Immature natural killer cell (primary cell): ENCODE data around the gene CD8A. TPM values are rescaled to one million over a fixed set of nuclear protein-coding genes. Genes with fewer than 3 reads are reported as not detected.
A peak's percentile ranks its signal among the peaks of the same experiment; 100 is the strongest.
"Not testable (repeated sequence)": the region's sequence is repeated elsewhere in the genome, so short reads cannot be mapped to it uniquely, and the experiment has no call there.

Experiments
- DNase-seq, 3 donors: peaks; one replicate each; pipeline ENCODE4 v3.0.0; 2022; ENCODE audit warnings: mixed read lengths in 1 of 3
- H3K27ac Mint-ChIP-seq, 6 donors: one replicate each; pipeline ENCODE4 v1.8.0; 2020; ENCODE audit warnings: mixed read lengths in 6 of 6, mild to moderate bottlenecking in 5 of 6, inconsistent platforms in 4 of 6, moderate library complexity in 3 of 6
- H3K27me3 Mint-ChIP-seq, 3 donors: one replicate each; pipeline ENCODE4 v1.8.0; 2020 to 2021; ENCODE audit warnings: low read depth in 3 of 3, mild to moderate bottlenecking in 3 of 3, mixed read lengths in 3 of 3, moderate library complexity in 3 of 3, inconsistent platforms in 1 of 3
- H3K36me3 Mint-ChIP-seq, 3 donors: one replicate each; pipeline ENCODE4 v1.8.0; 2020; ENCODE audit warnings: mixed read lengths in 3 of 3, inconsistent platforms in 2 of 3, mild to moderate bottlenecking in 2 of 3
- H3K4me1 Mint-ChIP-seq, 2 donors: one replicate each; pipeline ENCODE4 v1.8.0; 2020; ENCODE audit warnings: inconsistent platforms in 2 of 2, mild to moderate bottlenecking in 2 of 2, mixed read lengths in 2 of 2, moderate library complexity in 1 of 2
- H3K4me3 Mint-ChIP-seq, 5 donors: one replicate each; pipeline ENCODE4 v1.8.0; 2020; ENCODE audit warnings: mild to moderate bottlenecking in 5 of 5, mixed read lengths in 5 of 5, inconsistent platforms in 3 of 5, moderate library complexity in 3 of 5
- H3K9me3 Mint-ChIP-seq, 6 donors: one replicate each; pipeline ENCODE4 v1.8.0; 2020; ENCODE audit warnings: mild to moderate bottlenecking in 6 of 6, mixed read lengths in 6 of 6, inconsistent platforms in 4 of 6, moderate library complexity in 3 of 6
- polyA plus RNA-seq, 3 donors: library from polyadenylated mRNA; unstranded; fragments of 300-500 nt; fragmentation: Illumina TruSeq; gene quantifications; one replicate each; pipeline ENCODE4 v1.2.3, GENCODE V29; 2021

Gene CD8A
- polyA plus RNA-seq, 3 donors from 2014 or later: 76.9 to 131 (median 93.4) TPM

GRCh38 chr2:86758405-86758804, 32.3 kb downstream of the CD8A start:
- DNase-seq: no peak
- Mint-ChIP-seq H3K9me3 (no peaks in the 10 kb centered on the region), H3K4me1 (peaks cover 22 to 49% of the 10 kb centered on the region in 2 donors), H3K4me3 (no peak overlapping the region), H3K36me3 (peaks cover 7 to 19% (median 12%) of the 10 kb centered on the region in 3 donors), H3K27ac (peak overlapping the region in 1 of 6 donors; percentile 3), H3K27me3 (peaks cover 0 to 2% (median 1%) of the 10 kb centered on the region in 3 donors)

GRCh38 chr2:86753606-86754005, 37.1 kb downstream of the CD8A start:
- Mint-ChIP-seq H3K36me3 (peaks cover 37 to 48% (median 38%) of the 10 kb centered on the region in 3 donors), H3K9me3 (peaks cover 0 to 5% (median 0%) of the 10 kb centered on the region in 6 donors), H3K4me1 (peaks cover 19 to 59% of the 10 kb centered on the region in 2 donors), H3K27ac (no peak overlapping the region), H3K27me3 (peaks cover 0 to 4% (median 2%) of the 10 kb centered on the region in 3 donors), H3K4me3 (no peak overlapping the region)
- no peak for DNase-seq

- Mint-ChIP-seq H3K27me3 (peaks cover 0 to 4% (median 2%) of the 10 kb centered on the region in 3 donors), H3K27ac (no peak overlapping the region), H3K9me3 (peaks cover 0 to 5% (median 0%) of the 10 kb centered on the region in 6 donors), H3K4me1 (peaks cover 19 to 59% of the 10 kb centered on the region in 2 donors), H3K36me3 (peaks cover 34 to 48% (median 38%) of the 10 kb centered on the region in 3 donors), H3K4me3 (no peak overlapping the region)
- DNase-seq: no peak
These were observed 37.8 kb downstream of the CD8A start for GRCh38 chr2:86752934-86753333.

- Mint-ChIP-seq H3K4me1 (peaks cover 27 to 61% of the 10 kb centered on the region in 2 donors), H3K9me3 (peaks cover 0 to 5% (median 0%) of the 10 kb centered on the region in 6 donors), H3K27me3 (peaks cover 0 to 4% (median 2%) of the 10 kb centered on the region in 3 donors), H3K4me3 (no peak overlapping the region), H3K36me3 (peaks cover 34 to 46% (median 38%) of the 10 kb centered on the region in 3 donors), H3K27ac (no peak overlapping the region)
- no peak for DNase-seq
These were observed 38.9 kb downstream of the CD8A start for GRCh38 chr2:86751778-86752177.

- Mint-ChIP-seq H3K36me3 (peaks cover 30 to 37% (median 35%) of the 10 kb centered on the region in 3 donors), H3K4me3 (no peak overlapping the region), H3K27ac (peak overlapping the region in 1 of 6 donors; percentile 7), H3K4me1 (peaks cover 42 to 65% of the 10 kb centered on the region in 2 donors), H3K9me3 (peaks cover 0 to 5% (median 0%) of the 10 kb centered on the region in 6 donors), H3K27me3 (peaks cover 0 to 4% (median 2%) of the 10 kb centered on the region in 3 donors)
- no peak for DNase-seq
These were observed 40.4 kb downstream of the CD8A start for GRCh38 chr2:86750240-86750839.

- H3K9me3 Mint-ChIP-seq: peaks cover 0 to 5% (median 0%) of the 10 kb centered on the region in 6 donors
- H3K27me3 Mint-ChIP-seq: peaks cover 0 to 4% (median 2%) of the 10 kb centered on the region in 3 donors
- H3K4me3 Mint-ChIP-seq: no peak overlapping the region
- H3K27ac Mint-ChIP-seq: peak overlapping the region in 2 of 6 donors; percentile 3 to 23
- peaks cover 53 to 83% of the 10 kb centered on the region in 2 donors for H3K4me1 Mint-ChIP-seq
- H3K36me3 Mint-ChIP-seq: peaks cover 23 to 30% (median 29%) of the 10 kb centered on the region in 3 donors
- DNase-seq: peak in 1 of 3 donors; percentile 9
These were observed 42.7 kb downstream of the CD8A start for GRCh38 chr2:86747711-86748639.

- H3K4me1 Mint-ChIP-seq: peaks cover 64 to 91% of the 10 kb centered on the region in 2 donors
- H3K36me3 Mint-ChIP-seq: peaks cover 15 to 25% (median 19%) of the 10 kb centered on the region in 3 donors
- H3K4me3 Mint-ChIP-seq: no peak overlapping the region
These were observed 43.8 kb downstream of the CD8A start for GRCh38 chr2:86746939-86747338.

GRCh38 chr2:86744152-86744551, 46.6 kb downstream of the CD8A start:
- H3K27me3 Mint-ChIP-seq: peaks cover 0 to 4% (median 0%) of the 10 kb centered on the region in 3 donors
- peaks cover 3 to 7% (median 3%) of the 10 kb centered on the region in 3 donors for H3K36me3 Mint-ChIP-seq
- no peak overlapping the region for H3K4me3 Mint-ChIP-seq
- H3K4me1 Mint-ChIP-seq: peaks cover 56 to 69% of the 10 kb centered on the region in 2 donors
- no peaks in the 10 kb centered on the region for H3K9me3 Mint-ChIP-seq
- H3K27ac Mint-ChIP-seq: no peak overlapping the region
- DNase-seq: no peak

More at GRCh38 chr2:86746939-86747338, 43.8 kb downstream of the CD8A start:
- Mint-ChIP-seq H3K9me3 (peaks cover 0 to 5% (median 0%) of the 10 kb centered on the region in 6 donors), H3K27ac (peak overlapping the region in 5 of 6 donors; percentile 0 to 37 (median 22)), H3K27me3 (peaks cover 0 to 6% (median 0%) of the 10 kb centered on the region in 3 donors)
- DNase-seq: no peak

- DNase-seq: peak; percentile 35 to 51 (median 47)
- Mint-ChIP-seq H3K27ac (peak overlapping the region; percentile 73 to 95 (median 92)), H3K4me3 (peak overlapping the region; percentile 43 to 85 (median 61)), H3K4me1 (peaks cover 41 to 47% of the 10 kb centered on the region in 2 donors)
- H3K9me3 Mint-ChIP-seq, H3K27me3 Mint-ChIP-seq, H3K36me3 Mint-ChIP-seq: not testable (repeated sequence)
These were observed 48.7 kb downstream of the CD8A start for GRCh38 chr2:86741889-86742498.

- H3K36me3 Mint-ChIP-seq, DNase-seq, H3K9me3 Mint-ChIP-seq, H3K4me3 Mint-ChIP-seq, H3K27ac Mint-ChIP-seq, H3K27me3 Mint-ChIP-seq: not testable (repeated sequence)
- H3K4me1 Mint-ChIP-seq: peaks cover 20 to 26% of the 10 kb centered on the region in 2 donors
These were observed 50.8 kb downstream of the CD8A start for GRCh38 chr2:86739889-86740288.

GRCh38 chr2:86739485-86739884, 51.2 kb downstream of the CD8A start:
- not testable (repeated sequence) for H3K36me3 Mint-ChIP-seq, DNase-seq, H3K27me3 Mint-ChIP-seq, H3K9me3 Mint-ChIP-seq, H3K27ac Mint-ChIP-seq, H3K4me3 Mint-ChIP-seq
- H3K4me1 Mint-ChIP-seq: peaks cover 20 to 24% of the 10 kb centered on the region in 2 donors

GRCh38 chr2:86734896-86735295, 55.8 kb downstream of the CD8A start:
- H3K36me3 Mint-ChIP-seq, H3K27ac Mint-ChIP-seq, H3K27me3 Mint-ChIP-seq, H3K4me1 Mint-ChIP-seq, H3K9me3 Mint-ChIP-seq, DNase-seq, H3K4me3 Mint-ChIP-seq: not testable (repeated sequence)
